K562 (cell line): Measurements from ENCODE around the gene ATP6V1G2.
"Not testable (repeated sequence)": the region's sequence is repeated elsewhere in the genome, so short reads cannot be mapped to it uniquely, and the experiment has no call there.

Experiments used
- EGR1 ChIP-seq: fragments of 450-650 bp; conservative IDR thresholded peaks from 2 replicates; pipeline ENCODE4 v1.6.1; 2017; ENCODE audit warnings: mild to moderate bottlenecking
- ILF3 ChIP-seq: fragments of 450-650 bp; IDR thresholded peaks from 2 replicates; pipeline ENCODE4 v1.6.1; 2018; ENCODE audit warnings: antibody characterized with exemption, mild to moderate bottlenecking, moderate library complexity, borderline replicate concordance
- MTA2 ChIP-seq: fragments of 450-650 bp; IDR thresholded peaks from 2 replicates; pipeline ENCODE4 v1.6.1; 2016; ENCODE audit warnings: low read depth
- NFIC ChIP-seq: fragments of 450-650 bp; IDR thresholded peaks from 2 replicates; pipeline ENCODE4 v1.6.1; 2017; ENCODE audit warnings: mild to moderate bottlenecking, inconsistent platforms
- POLR2A ChIP-seq: fragments of 450-650 bp; conservative IDR thresholded peaks from 2 replicates; pipeline ENCODE4 v1.6.1; 2016
- SAP30 ChIP-seq: fragments of 200-600 bp; sonication (generic); IDR thresholded peaks from 2 replicates; pipeline ENCODE4 v1.6.1; 2012; ENCODE audit warnings: borderline replicate concordance, low read depth, mild to moderate bottlenecking, moderate library complexity, low read length, control low read depth, inconsistent platforms; ENCODE audit not compliant: insufficient read depth, poor library complexity, severe bottlenecking
- SMARCA4 ChIP-seq: fragments of 450-650 bp; IDR thresholded peaks from 2 replicates; pipeline ENCODE4 v1.6.1; 2016
- ZBTB7A ChIP-seq: IDR thresholded peaks from 2 replicates; pipeline ENCODE4 v1.6.1; 2011; ENCODE audit warnings: low read depth, mild to moderate bottlenecking, low read length, moderate library complexity, borderline replicate concordance; ENCODE audit not compliant: control insufficient read depth
- ZNF224 ChIP-seq: sonication (generic); formaldehyde crosslinking; IDR thresholded peaks from 2 replicates; pipeline ENCODE4 v1.8.0; 2022; ENCODE audit warnings: mild to moderate bottlenecking, missing genetic modification reagents
- TF ChIP-seq, protein P1 (sequence below): fragments of 250-450 bp; sonication (Bioruptor Pico); IDR thresholded peaks from 2 replicates; pipeline ENCODE4 v1.4.0; 2020; ENCODE audit warnings: mild to moderate bottlenecking, moderate library complexity
- TF ChIP-seq, protein P2 (sequence below), 3 experiments: IDR thresholded peaks in 2 of 3; conservative IDR thresholded peaks in 1 of 3; 2 replicates each; pipeline ENCODE4 v1.5.1; 2011 to 2012; ENCODE audit warnings: low read length in 3 of 3, mild to moderate bottlenecking in 3 of 3, control low read depth in 2 of 3, improper control_type of control experiment in 1 of 3, inconsistent platforms in 1 of 3, low read depth in 1 of 3, mixed read lengths in 1 of 3, moderate library complexity in 1 of 3; ENCODE audit not compliant: insufficient read depth in 2 of 3

DNA sequence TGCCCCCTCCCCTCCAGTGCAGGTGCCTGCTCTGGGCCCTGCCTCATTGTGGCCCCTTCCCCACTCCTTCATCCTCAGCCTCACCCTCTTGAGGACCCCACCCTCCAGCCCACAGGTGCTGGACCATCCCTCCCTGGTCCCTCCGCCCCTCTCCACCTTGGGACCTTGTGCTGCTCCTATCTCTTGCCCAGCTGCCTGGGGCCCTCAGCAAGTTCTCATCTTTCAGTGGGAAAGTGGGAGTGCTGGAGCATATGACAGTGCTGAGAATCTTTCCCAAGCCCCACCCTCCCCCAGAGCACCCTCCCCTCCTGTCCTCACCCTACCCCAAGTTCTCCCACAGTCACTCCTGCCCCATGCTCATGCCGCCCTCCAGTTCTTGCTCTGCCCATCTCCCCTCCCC lies 46.8 kb downstream of the ATP6V1G2 start:
- not testable (repeated sequence) for TF ChIP-seq MTA2, SAP30, POLR2A, EGR1, SMARCA4, ILF3, ZBTB7A, NFIC, ZNF224
- TF ChIP-seq, protein P1, sequence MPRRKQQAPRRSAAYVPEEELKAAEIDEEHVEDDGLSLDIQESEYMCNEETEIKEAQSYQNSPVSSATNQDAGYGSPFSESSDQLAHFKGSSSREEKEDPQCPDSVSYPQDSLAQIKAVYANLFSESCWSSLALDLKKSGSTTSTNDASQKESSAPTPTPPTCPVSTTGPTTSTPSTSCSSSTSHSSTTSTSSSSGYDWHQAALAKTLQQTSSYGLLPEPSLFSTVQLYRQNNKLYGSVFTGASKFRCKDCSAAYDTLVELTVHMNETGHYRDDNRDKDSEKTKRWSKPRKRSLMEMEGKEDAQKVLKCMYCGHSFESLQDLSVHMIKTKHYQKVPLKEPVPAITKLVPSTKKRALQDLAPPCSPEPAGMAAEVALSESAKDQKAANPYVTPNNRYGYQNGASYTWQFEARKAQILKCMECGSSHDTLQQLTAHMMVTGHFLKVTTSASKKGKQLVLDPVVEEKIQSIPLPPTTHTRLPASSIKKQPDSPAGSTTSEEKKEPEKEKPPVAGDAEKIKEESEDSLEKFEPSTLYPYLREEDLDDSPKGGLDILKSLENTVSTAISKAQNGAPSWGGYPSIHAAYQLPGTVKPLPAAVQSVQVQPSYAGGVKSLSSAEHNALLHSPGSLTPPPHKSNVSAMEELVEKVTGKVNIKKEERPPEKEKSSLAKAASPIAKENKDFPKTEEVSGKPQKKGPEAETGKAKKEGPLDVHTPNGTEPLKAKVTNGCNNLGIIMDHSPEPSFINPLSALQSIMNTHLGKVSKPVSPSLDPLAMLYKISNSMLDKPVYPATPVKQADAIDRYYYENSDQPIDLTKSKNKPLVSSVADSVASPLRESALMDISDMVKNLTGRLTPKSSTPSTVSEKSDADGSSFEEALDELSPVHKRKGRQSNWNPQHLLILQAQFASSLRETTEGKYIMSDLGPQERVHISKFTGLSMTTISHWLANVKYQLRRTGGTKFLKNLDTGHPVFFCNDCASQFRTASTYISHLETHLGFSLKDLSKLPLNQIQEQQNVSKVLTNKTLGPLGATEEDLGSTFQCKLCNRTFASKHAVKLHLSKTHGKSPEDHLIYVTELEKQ (CRISPR knock-in tag): not testable (repeated sequence)
- TF ChIP-seq, protein P2, sequence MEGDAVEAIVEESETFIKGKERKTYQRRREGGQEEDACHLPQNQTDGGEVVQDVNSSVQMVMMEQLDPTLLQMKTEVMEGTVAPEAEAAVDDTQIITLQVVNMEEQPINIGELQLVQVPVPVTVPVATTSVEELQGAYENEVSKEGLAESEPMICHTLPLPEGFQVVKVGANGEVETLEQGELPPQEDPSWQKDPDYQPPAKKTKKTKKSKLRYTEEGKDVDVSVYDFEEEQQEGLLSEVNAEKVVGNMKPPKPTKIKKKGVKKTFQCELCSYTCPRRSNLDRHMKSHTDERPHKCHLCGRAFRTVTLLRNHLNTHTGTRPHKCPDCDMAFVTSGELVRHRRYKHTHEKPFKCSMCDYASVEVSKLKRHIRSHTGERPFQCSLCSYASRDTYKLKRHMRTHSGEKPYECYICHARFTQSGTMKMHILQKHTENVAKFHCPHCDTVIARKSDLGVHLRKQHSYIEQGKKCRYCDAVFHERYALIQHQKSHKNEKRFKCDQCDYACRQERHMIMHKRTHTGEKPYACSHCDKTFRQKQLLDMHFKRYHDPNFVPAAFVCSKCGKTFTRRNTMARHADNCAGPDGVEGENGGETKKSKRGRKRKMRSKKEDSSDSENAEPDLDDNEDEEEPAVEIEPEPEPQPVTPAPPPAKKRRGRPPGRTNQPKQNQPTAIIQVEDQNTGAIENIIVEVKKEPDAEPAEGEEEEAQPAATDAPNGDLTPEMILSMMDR (IDR thresholded peaks at IDR 0.05 in 2 of 3, conservative IDR thresholded peaks at IDR 0.05 in 1 of 3; ENCODE audit: insufficient read depth in 2 of 3, low read depth in 1 of 3, low read length in 3 of 3): not testable (repeated sequence)
